Fibroblast of lung (primary cell): Measurements from ENCODE around the gene RPS27A. TPM values are rescaled to one million over a fixed set of nuclear protein-coding genes. Genes with fewer than 3 reads are reported as not detected.

ENCODE experiments used
- DNase-seq, 2 donors: peaks; one replicate each; pipeline versions ENCODE4 v3.0.0 to v3.0.0-alpha.2; 2010; ENCODE audit warnings: low read depth in 2 of 2
- H2AFZ ChIP-seq: 2 replicates; pipeline ENCODE4 v1.5.1; 2012; ENCODE audit warnings: low read length, control low read depth, inconsistent platforms
- H3K27ac ChIP-seq: 2 replicates; pipeline ENCODE4 v1.5.1; 2011; ENCODE audit warnings: low read length, control low read depth; ENCODE audit not compliant: insufficient read depth
- H3K27me3 ChIP-seq: 2 replicates; pipeline ENCODE4 v1.5.1; 2011; ENCODE audit warnings: mild to moderate bottlenecking, low read length; ENCODE audit not compliant: control insufficient read depth, insufficient read depth
- H3K36me3 ChIP-seq: 2 replicates; pipeline ENCODE4 v1.5.1; 2011; ENCODE audit warnings: low read length; ENCODE audit not compliant: control insufficient read depth, insufficient read depth
- H3K4me1 ChIP-seq: 2 replicates; pipeline ENCODE4 v1.5.1; 2011; ENCODE audit warnings: low read length; ENCODE audit not compliant: control insufficient read depth, insufficient read depth; ENCODE audit errors: extremely low read depth
- H3K4me2 ChIP-seq: 2 replicates; pipeline ENCODE4 v1.5.1; 2011; ENCODE audit warnings: low read length, control low read depth; ENCODE audit not compliant: insufficient read depth; ENCODE audit errors: extremely low read depth
- H3K4me3 ChIP-seq, 4 experiments: fragments of 200-600 bp in 1 of 4; sonication (generic) in 1 of 4; replicated peaks in 1 of 4; 2 replicates each; pipeline ENCODE4 v1.5.1; 2011 to 2016; ENCODE audit warnings: low read length in 4 of 4, low read depth in 3 of 4, mild to moderate bottlenecking in 3 of 4, control low read depth in 2 of 4, inconsistent platforms in 1 of 4, mixed read lengths in 1 of 4; ENCODE audit not compliant: insufficient read depth in 1 of 4; ENCODE audit errors: control extremely low read depth in 1 of 4
- H3K79me2 ChIP-seq: 2 replicates; pipeline ENCODE4 v1.5.1; 2012; ENCODE audit warnings: mild to moderate bottlenecking, low read length, inconsistent platforms; ENCODE audit not compliant: control insufficient read depth, insufficient read depth
- H3K9ac ChIP-seq: 2 replicates; pipeline ENCODE4 v1.5.1; 2011; ENCODE audit warnings: mild to moderate bottlenecking, low read length, control low read depth; ENCODE audit not compliant: insufficient read depth
- H3K9me3 ChIP-seq: 2 replicates; pipeline ENCODE4 v1.5.1; 2012; ENCODE audit warnings: low read depth, low read length; ENCODE audit not compliant: control insufficient read depth, insufficient read depth
- H4K20me1 ChIP-seq: 2 replicates; pipeline ENCODE4 v1.5.1; 2011; ENCODE audit warnings: low read length; ENCODE audit not compliant: control insufficient read depth, insufficient read depth; ENCODE audit errors: extremely low read depth
- EZH2 ChIP-seq: IDR thresholded peaks from 2 replicates; pipeline ENCODE4 v1.5.1; 2012; ENCODE audit warnings: low read length, control low read depth, mild to moderate bottlenecking; ENCODE audit errors: missing control alignments
- polyA plus RNA-seq, 2 donors: library from polyadenylated mRNA; depleted of rRNA in 1 of 2; stranded (reverse) in 1 of 2; unstranded in 1 of 2; fragments of >200 nt; gene quantifications; 2 replicates each; pipeline ENCODE4 v1.2.1, GENCODE V29; 2011 to 2012; ENCODE audit warnings: missing spikeins in 1 of 2
- total RNA-seq: library from RNA; depleted of rRNA; stranded (reverse); fragments of >200 nt; gene quantifications from 2 replicates; pipeline ENCODE4 v1.2.1, GENCODE V29; 2014
- TF ChIP-seq, protein P1 (sequence below), 2 donors: IDR thresholded peaks in 1 of 2; conservative IDR thresholded peaks in 1 of 2; 1 replicate in 1 of 2; 2 replicates in 1 of 2; pipeline ENCODE4 v1.5.1; 2011 to 2012; ENCODE audit warnings: low read length in 2 of 2, control low read depth in 1 of 2, inconsistent platforms in 1 of 2, low read depth in 1 of 2, mild to moderate bottlenecking in 1 of 2

Gene RPS27A
- total and polyA plus RNA-seq, 2 donors (not counting 1 experiment from before 2014, with no cell fraction given), result 679 to 2,117 TPM

DNA sequence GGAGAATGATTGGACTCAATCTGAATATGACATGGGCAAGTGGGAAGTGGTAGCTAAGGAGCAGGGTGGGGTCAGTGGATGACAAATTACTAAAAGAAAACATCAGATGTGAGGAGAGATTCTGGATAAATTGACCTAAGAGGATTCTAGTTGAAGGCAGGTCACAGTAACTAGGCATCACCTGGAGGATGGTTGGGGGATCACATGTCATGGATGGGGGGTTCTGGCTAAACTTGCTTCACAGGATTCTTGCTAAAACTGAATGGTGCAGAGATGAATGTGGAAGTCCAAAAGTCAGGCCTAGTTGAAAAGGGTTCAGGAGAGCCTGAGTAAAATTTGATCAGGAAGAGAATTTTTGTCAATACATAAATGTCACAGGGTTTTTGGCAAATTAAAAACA lies 18.7 kb upstream of the RPS27A start:
- no peak overlapping the region for H2AFZ ChIP-seq
- H3K4me1 ChIP-seq, result no peaks in the 10 kb centered on the region
- H3K4me3 ChIP-seq, result no peak overlapping the region
- DNase-seq, result no peak
- H4K20me1 ChIP-seq, result no peaks in the 10 kb centered on the region
- H3K27me3 ChIP-seq, result no peaks in the 10 kb centered on the region
- no peaks in the 10 kb centered on the region for H3K79me2 ChIP-seq
- no peak for TF ChIP-seq EZH2
- TF ChIP-seq, protein P1, sequence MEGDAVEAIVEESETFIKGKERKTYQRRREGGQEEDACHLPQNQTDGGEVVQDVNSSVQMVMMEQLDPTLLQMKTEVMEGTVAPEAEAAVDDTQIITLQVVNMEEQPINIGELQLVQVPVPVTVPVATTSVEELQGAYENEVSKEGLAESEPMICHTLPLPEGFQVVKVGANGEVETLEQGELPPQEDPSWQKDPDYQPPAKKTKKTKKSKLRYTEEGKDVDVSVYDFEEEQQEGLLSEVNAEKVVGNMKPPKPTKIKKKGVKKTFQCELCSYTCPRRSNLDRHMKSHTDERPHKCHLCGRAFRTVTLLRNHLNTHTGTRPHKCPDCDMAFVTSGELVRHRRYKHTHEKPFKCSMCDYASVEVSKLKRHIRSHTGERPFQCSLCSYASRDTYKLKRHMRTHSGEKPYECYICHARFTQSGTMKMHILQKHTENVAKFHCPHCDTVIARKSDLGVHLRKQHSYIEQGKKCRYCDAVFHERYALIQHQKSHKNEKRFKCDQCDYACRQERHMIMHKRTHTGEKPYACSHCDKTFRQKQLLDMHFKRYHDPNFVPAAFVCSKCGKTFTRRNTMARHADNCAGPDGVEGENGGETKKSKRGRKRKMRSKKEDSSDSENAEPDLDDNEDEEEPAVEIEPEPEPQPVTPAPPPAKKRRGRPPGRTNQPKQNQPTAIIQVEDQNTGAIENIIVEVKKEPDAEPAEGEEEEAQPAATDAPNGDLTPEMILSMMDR (conservative IDR thresholded peaks at IDR 0.05 in 1 of 2, IDR thresholded peaks at IDR 0.05 in 1 of 2; ENCODE audit: low read depth in 1 of 2, low read length in 2 of 2), result no peak
- H3K36me3 ChIP-seq, result no peaks in the 10 kb centered on the region
- no peak overlapping the region for H3K4me2 ChIP-seq
- no peak overlapping the region for H3K9ac ChIP-seq
- no peak overlapping the region for H3K27ac ChIP-seq
- H3K9me3 ChIP-seq, result no peaks in the 10 kb centered on the region

DNA sequence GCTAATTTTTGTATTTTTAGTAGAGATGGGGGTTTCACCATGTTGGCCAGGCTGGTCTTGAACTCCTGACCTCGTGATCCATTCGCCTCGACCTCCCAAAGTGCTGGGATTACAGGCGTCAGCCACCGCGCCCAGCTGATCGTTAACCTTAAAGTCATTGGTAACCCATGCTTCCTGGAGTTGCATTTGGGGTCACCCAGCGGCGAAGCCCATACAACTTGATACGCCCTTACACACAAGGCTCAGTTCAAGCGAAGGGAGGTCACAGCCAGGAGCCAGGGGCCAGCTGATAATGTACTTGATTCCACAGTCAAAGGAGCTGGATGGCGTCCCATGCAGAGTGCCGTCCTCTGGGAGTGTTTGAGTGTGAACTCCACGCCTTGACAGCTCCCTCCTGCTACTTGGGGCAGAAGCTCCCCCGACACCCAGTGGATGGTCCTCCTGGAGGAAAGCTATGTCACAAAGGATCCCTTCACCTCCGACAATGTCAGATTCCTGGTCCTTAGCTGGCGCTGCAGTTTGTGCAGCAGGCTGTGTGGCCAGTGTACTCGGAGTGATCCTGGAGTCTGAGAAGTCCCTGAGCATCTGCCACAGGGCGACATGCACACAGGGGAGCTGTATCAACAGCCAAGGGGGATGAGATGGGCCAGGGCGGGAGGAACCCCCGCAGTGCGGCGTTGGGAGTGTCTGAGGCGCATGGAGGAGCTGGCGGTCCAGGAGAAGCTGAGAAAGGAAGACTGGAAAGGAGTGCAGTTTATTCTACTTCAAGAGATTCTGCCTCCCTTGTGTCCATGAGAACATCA lies 8.3 kb upstream of the RPS27A start:
- TF ChIP-seq, protein P1 (conservative IDR thresholded peaks at IDR 0.05 in 1 of 2, IDR thresholded peaks at IDR 0.05 in 1 of 2; ENCODE audit: low read depth in 1 of 2, low read length in 2 of 2), result no peak
- no peak for TF ChIP-seq EZH2
- Histone ChIP-seq H3K4me3 (no peak overlapping the region), H4K20me1 (no peaks in the 10 kb centered on the region), H3K79me2 (peaks cover 2% of the 10 kb centered on the region), H3K9me3 (no peaks in the 10 kb centered on the region), H2AFZ (no peak overlapping the region), H3K9ac (no peak overlapping the region), H3K27me3 (no peaks in the 10 kb centered on the region), H3K36me3 (no peaks in the 10 kb centered on the region), H3K4me1 (no peaks in the 10 kb centered on the region), H3K27ac (no peak overlapping the region), H3K4me2 (no peak overlapping the region)
- no peak for DNase-seq

DNA sequence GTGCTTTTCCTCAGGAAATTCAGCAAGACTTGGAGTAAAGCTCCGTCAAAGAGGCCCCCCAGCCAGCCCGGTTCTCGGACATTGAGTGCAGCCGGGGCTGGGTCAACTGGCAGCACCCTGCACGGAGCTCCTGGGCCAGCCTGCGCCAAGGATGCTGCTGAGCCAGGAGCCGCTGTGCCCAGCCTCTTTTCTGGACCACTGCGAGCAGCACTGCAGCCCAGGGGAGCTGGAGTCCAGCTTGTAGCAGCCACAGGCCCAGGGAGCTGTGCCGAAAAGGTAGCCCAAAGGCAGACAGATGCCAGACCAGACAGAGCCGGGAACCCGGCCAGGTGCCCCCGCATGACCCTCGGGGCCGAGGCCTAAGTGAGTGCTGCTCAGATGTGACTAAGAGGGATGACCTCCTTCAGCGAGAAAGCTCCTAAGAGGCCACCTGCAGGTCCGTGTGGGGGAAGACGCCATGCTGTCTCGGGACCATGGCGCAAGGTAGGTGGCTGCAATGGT lies 7.7 kb upstream of the RPS27A start:
- Histone ChIP-seq H3K79me2 (peaks cover 6% of the 10 kb centered on the region), H3K9ac (no peak overlapping the region), H3K9me3 (no peaks in the 10 kb centered on the region), H3K27me3 (no peaks in the 10 kb centered on the region), H3K4me2 (no peak overlapping the region), H3K4me3 (no peak overlapping the region), H2AFZ (no peak overlapping the region), H3K36me3 (no peaks in the 10 kb centered on the region), H3K27ac (no peak overlapping the region), H4K20me1 (no peaks in the 10 kb centered on the region), H3K4me1 (no peaks in the 10 kb centered on the region)
- TF ChIP-seq, protein P1 (conservative IDR thresholded peaks at IDR 0.05 in 1 of 2, IDR thresholded peaks at IDR 0.05 in 1 of 2; ENCODE audit: low read depth in 1 of 2, low read length in 2 of 2), result no peak
- no peak for TF ChIP-seq EZH2
- no peak for DNase-seq
